GM18868 (cell line): ENCODE measurements around the gene ITGA6.
A peak's percentile ranks its signal among the peaks of the same experiment; 100 is the strongest.

Source experiments
- ATAC-seq: cut with Tn5 transposase; IDR thresholded peaks from one replicate; pipeline ENCODE4 v1.9.1; 2021; ENCODE audit warnings: mild to moderate bottlenecking, moderate library complexity; ENCODE audit not compliant: unreplicated experiment

The ITGA6 gene

GRCh38 chr2:172462849-172463381, 35.5 kb downstream of the ITGA6 start:
- ATAC-seq, result peak; percentile 78

DNA sequence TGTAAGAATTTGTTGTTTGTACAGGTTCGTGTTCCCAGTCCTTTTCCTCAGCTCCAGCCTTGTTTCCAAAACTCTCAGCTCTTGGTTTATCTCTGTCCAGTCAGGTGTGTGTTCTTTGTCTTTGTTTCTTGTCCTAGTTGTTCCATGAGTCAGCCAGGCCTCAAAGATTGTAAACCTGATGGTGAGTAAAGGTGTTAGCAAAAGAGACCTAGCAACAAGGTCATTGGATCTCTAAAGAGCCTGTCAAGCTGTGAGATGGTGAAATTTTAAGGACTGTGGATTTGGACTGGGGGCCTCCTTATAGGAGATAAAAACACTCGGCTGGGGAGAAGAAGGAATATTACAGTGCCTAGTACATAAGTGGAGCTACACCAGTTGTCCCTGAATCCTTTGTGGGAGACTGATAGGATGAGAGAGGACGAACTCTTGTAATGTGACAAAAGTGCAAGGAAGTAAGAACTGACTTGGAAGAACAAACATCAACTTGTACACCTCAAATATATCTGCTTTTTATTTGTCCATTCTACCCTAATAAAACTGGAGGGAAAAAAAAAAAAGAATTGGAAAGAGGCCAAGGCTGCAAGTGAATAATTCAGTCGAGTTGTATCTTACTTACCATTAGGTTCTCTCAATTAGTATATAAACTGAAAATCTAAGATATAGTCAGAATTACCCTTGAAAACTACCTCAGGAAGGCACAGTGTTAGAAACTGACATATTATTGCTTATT, 37.2 kb downstream of the ITGA6 start:
- ATAC-seq, result no peak

GRCh38 chr2:172465417-172466334, 38.3 kb downstream of the ITGA6 start:
- ATAC-seq, result no peak

DNA sequence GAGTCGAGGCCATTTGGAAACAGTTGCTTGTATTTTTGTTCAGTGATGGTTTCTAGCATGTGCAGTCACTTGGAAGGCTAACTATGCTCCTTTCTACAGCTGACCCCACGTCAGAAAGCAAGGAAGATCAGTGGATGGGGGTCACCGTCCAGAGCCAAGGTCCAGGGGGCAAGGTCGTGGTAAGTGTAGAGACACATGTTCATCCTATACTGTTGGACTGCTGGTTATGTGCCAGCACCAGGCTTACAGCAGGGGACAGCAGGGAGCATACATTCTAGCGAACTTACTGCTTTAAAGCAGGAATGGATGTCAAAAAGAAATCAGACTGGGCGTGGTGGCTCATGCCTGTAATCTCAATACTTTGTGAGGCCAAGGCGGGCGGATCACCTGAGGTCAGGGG, 40.0 kb downstream of the ITGA6 start:
- ATAC-seq, result no peak

DNA sequence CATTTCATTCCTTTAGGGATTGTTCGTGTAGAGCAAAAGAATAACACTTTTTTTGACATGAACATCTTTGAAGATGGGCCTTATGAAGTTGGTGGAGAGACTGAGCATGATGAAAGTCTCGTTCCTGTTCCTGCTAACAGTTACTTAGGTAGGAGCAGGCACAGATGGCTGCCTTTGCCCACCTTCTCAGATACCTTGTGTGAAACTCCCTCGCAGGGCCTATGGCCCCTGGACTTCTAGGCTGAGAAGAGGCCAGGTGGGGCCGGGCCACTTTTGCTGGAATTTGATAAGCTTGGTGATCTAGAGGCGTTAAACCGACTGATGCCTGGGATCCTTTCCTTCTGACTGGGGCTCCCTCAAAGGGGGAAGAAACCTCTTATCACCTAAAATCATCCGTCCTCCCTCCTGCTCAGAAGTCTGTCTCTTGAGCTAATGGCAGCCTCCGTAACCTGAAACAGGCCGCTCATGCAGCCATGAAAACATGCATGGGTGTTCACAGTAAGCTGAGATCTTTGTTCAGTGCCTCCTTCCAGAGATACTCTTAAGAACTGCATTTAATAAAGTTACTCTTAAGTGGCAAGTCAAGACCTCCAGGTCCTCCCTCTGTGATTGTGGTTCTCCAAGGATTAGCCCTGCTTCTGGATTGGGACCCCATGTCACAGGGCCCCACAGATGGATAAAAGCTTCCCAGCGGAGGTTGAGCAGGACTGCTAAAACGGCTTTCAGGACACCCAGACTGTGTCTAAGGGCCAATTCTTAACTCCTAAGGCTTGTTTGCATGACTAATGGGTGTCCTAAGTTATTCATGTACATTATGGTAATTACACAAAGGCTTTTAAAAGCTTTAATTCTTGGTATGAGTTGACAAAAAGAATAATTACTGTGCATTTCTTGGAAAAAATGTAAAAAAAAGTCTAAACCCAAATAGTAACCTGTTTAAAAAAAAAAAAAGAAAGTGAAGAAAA, 43.9 kb downstream of the ITGA6 start:
- no peak for ATAC-seq

DNA sequence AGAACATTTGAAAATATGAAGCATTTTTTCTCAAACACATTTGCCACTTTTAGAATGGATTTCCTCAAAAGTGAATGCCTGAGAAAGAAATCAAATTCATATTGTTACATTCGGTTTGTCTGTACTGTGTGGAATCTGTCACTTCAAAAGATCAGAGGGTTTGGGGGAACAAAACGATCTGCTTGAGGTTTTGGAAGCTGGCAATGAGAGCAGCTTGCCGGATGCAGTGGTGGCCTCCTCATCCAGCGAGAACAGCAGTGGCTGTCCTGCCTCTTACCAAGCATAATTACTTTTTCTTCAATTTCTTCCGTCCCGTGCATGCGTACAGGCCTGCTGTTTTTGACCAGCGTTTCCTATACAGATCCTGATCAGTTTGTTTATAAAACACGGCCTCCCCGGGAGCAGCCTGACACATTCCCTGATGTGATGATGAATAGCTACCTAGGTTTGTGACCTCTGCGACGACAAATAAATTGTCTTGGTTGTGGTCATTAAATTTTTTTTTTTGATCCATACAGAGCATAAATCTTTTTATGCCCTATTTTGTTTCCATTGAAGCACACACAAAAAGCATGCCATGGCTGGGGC, 45.2 kb downstream of the ITGA6 start:
- no peak for ATAC-seq

DNA sequence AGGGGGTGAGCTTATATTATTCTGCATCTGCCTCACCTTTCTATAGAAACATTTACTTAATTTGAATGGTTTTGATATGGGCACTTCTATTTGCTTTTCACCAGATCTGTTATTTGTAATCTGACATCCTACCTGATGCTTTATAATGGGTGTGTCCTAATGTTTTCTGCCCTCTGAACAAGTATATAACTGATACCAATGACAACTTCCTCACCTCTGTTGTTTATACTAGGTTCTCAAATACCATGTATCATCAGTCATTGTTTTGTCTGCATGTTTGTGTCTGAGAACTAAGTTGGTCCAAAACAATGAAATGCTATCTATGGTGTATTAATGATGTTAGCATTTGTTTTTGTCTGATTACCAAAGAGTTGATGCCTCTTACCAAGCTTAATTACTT, 45.8 kb downstream of the ITGA6 start:
- ATAC-seq, result no peak

GRCh38 chr2:172478353-172478752, 51.0 kb downstream of the ITGA6 start:
- ATAC-seq, result no peak

- ATAC-seq, result no peak
These were observed 53.2 kb downstream of the ITGA6 start for GRCh38 chr2:172480301-172481218.

- no peak for ATAC-seq
These were observed 54.3 kb downstream of the ITGA6 start for GRCh38 chr2:172481507-172482262.

DNA sequence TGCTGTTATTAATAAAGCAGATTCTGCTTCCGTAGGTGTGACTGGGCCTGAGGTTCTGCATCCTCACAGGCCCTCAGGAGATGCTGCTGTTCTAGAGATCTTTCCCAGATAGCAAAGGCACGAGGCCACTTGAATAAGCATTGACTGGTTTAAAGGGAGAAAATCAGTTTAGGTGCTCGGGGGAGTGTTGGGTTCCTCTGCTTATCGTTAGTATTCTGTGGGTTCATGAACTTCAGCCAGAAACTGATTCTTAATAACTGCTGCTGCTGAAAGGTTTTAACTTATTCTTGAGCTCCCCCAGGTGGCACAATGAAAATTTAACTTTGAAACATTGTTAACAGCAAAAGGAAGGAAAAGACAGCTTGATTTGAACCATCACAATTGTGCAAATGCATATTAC, 56.9 kb downstream of the ITGA6 start:
- ATAC-seq, result no peak

- no peak for ATAC-seq
These were observed 57.3 kb downstream of the ITGA6 start for GRCh38 chr2:172484706-172485105.

DNA sequence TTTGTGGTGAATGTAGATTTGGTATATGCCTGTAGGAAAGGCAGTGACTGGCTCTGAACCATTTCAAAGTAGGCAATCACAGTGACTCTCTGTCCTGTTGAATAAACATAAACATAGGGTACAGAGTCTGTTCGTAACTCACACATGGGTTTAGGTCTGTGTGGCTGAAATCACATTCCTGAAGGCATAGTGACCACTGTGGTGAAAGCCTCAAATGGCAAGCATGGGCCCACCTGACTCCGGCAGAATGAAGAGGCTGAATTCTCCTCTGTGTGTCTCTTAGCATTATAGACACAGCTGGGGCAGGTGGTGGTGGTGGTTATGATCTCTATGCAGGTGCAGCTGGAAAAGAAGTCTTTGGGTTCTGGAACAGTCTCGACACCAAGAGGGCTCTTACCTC, 61.2 kb downstream of the ITGA6 start:
- no peak for ATAC-seq

- no peak for ATAC-seq
These were observed 62.3 kb downstream of the ITGA6 start for GRCh38 chr2:172489681-172490080.

DNA sequence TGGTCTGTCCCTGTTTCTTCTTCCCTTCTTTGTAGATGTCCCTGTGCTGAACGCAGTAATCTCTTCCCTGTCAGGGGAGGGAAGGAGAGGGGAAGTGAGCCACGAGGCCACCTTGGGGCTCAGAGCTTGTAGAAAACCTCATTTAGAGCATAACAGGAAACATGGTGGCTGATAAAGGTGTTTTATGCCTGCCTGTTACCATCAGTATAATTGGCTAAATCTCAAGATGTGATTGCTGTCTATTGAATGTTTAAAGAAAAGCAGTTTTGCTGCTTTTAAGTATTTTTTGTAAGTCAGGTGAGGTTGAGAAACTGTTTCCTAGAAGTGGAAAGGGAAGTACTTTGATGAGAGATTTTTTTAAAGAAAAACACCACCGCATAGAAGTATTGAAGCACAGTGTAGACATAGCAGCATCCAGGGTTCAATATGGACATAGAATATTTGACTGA, 68.8 kb downstream of the ITGA6 start:
- no peak for ATAC-seq

DNA sequence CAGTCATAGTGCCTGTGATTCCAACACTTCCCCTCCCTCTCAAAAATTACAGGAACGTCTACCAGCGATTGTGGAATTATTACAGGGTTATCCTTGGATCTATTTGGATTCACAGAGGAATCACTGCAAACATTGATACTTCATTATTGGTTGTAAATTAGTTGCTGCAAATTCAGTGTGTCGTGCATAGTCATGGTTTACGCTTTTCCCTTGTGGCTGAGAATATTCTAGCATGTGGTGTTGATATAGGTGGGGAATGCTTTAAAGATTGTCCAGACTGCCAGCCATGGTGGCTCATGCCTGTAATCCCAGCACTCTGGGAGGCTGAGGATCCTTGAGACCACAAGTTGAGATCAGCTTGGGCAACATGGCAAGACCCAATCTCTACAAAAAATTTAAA, 79.8 kb downstream of the ITGA6 start:
- ATAC-seq, result no peak

GRCh38 chr2:172510088-172510487, 82.7 kb downstream of the ITGA6 start:
- ATAC-seq, result no peak

DNA sequence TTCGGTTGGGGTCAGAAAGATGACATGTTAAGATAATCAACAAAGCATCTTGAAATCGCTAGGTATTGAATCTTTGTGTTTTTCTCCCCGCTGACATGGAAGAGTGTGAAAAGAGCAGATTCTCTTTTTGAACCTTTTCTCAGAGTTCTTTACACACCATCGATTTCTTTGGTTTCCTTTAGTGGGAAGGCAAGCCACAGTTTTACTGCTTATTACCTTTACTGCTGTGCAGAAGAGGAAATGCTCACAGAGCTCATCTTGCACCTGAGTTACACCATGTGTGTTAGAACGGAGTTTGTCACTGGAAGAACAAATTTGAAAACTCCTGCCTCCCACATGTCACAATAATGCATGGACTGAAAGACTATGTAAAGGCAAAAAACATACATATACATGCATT, 83.2 kb downstream of the ITGA6 start:
- no peak for ATAC-seq
